ENCODE results near the gene BORCS8. TPM values are rescaled to one million over a fixed set of nuclear protein-coding genes. Genes with fewer than 3 reads are reported as not detected.
"Not testable (repeated sequence)": the region's sequence is repeated elsewhere in the genome, so short reads cannot be mapped to it uniquely, and the experiment has no call there.

The BORCS8 gene
- total RNA-seq, 1 experiment from 2014 or later = 18.4 TPM

DNA sequence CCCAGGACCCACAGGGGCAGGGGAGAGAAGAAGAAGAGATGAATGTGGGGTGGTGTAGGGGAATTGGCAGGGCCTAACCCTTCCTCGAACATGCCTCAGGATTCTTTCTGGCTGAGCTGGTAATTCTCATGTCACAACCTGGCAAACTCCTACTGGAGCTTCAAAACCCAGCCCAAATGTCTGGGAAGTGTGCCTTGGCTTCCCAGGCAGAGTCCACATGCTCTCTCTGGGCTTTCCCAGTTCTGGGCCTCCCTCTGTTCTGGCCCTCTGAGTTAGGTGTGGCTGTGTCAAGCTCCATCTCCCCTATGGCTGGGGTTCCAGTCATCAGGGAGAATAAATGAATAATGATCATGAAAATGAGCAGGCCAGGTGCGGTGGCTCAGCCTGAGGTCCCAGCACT lies 42.5 kb downstream of the BORCS8 start:
- no peak for DNase-seq (ENCODE audit: low read depth)

DNA sequence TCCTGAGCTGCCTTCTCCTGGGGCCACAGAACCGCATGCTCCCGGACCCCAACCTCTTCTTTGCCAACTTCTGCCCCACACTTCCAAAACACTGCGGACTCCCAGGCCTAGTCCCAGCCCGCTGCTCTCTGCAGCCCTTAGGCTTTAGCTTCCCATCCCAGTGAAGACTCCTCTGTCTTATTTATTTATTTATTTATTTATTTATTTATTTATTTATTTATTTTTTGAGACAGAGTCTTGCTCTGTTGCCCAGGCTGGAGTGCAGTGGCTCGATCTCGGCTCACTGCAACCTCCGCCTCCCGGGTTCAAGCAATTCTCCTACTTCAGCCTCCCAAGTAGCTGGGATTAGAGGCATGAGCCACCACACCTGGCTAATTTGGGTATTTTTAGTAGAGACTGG lies 43.4 kb downstream of the BORCS8 start:
- DNase-seq (ENCODE audit: low read depth) = not testable (repeated sequence)

DNA sequence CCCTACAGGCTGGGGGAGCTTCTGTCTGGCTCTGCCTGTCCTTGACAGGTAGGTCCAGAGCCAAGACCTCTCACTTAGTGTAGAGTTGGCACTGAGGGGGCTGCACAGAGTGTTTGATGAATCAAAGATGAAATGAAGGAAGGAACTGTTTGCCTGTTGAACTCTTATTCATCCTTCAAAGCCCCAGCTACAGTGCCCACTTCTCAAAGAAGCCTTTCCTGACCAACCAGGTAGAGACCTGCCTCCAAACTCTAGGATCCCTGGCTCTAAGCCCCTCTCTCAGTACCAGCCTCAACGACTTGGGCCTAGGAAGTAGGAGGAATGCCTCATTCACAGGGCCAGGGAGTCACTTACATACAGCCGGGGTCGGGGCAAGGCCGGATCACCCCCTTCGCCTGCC lies 44.6 kb downstream of the BORCS8 start:
- DNase-seq (ENCODE audit: low read depth) = no peak

DNA sequence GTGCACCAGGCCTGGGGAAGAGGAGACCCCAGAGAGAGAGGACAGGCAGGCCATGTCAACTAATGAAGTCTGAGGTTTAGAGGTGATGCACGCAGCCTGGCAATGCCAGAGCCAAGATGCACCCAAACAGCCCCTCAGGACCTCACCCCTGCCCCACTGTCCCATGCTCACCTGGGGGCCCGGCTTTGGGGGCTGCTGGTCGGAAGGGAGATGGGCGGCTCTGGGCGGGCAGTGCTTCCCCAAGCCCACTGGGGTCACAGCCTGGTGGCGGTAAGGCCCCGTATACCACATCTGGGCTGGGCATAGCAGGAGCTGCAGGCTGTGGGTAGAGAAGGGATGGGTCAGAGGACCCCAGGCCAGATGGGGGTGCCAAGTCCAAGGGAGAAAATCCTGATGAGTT lies 45.1 kb downstream of the BORCS8 start:
- no peak for DNase-seq (ENCODE audit: low read depth)

DNA sequence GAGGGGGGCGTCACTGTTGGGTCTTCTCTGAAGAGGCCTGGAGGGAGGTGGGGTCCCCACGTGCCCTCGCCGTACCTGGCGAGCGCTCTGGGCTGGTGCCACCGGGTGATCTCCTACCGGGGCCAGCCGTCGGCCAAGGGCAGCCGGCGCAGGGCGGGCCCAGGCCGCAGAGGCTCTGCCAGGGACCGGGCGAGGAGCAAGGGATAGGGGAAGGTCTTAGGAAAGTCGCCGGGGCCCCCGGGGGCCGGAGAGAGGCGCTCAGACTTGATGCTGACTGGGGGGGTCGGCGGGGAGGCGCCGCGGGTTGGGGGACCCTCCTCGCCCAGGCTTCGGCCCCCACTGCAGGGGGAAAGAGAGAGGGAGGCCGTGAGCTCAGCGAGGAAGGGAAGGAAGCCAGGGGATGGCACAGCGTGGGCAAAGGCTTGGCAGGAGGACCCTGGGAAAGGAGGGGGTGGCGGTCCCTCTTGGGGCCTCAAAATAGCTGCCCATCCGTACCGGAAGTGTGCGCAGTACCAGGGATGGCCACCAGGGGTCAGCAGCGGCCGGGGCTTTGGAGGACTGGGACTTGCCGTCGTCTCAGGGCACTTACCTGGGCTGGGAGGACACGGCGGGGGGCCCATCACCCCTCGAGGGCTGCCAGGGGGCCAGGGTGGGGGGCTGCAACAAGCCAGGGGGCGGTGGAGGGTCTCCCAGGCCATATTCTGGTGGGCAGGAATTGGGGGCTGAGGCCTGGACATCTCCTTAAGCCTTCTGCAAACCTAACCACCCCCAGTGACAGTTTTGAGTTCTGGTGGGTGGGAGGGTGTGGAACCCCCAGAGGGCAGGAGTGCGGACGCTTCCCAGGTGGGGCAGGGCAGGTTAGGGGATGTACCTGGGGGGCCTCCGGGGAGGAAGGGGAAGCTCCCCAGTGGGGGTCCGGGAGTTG lies 46.0 kb downstream of the BORCS8 start:
- DNase-seq (ENCODE audit: low read depth) = peak; percentile 48

DNA sequence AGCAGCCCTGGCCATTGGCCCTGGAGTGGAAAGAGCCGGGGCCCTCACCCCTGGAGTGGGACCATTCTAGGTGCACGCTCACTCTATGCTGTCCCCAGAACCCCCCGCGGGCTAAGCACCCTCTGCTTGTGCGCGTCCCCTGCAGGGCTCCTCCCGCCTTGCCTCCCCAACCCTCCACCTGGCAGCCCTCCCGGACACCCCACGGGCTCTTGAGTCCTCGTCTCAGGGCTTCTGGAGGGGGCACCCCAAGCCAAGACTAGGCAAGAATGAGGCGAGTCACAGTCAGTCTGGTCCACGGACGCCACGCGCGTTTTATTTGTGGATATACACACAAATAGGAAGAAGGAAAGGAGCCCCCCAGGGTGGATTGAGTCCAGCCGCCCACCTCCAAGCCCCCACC lies 46.7 kb downstream of the BORCS8 start:
- DNase-seq (ENCODE audit: low read depth) = no peak

DNA sequence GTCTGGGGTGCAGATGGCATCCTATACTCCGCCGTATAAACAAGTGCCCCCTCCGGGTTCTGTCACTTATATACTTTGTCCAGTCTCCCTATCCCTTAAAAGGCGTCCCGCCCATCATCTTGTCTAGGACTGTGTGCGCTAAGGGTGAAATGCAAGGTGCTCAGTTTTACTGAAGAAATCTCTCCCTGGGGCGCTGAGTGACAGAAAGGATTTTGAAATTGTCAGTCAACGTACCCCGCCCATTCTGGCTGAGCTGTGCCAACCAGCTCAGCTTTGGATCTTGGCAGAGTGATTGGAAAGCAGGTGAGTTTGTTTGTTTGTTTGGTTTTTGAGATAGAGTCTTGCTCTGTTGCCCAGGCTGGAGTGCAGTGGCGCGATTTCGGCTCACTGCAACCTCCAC lies 49.6 kb downstream of the BORCS8 start:
- no peak for DNase-seq (ENCODE audit: low read depth)

DNA sequence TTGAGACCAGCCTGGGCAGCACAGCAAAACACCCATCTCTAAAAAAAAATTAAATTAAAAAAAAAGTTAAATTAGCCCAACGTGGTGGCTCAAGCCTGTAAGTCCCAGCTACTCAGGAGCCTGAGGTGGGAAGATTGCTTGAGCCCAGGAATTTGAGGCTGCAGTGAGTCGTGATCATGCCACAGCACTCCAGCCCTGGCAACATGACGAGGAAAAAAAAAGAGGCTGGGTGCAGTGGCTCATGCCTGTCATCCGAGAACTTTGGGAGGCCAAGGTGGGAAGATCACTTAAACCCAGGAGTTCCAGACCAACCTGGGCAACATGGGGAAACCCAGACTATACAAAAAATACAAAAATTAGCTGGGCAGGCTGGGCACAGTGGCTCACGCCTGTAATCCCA lies 51.5 kb downstream of the BORCS8 start:
- no peak for DNase-seq (ENCODE audit: low read depth)

DNA sequence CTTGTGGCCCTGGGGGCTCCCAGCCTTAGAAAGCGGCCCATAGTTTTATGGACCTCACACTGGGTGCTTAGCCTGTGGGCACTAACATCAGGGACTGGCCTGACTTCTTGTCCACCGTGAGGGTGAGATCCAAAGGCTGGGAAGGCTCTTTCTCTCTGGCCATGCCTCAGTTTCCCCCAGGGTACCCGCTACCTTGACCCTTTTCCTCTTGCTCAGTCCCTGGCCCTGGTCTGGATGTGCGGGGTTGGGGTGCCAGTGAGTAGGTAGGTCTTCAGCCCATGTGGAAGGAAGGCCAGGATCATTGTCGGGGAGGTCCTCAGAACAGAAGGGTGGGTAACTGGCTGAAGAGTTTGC lies 52.1 kb downstream of the BORCS8 start:
- DNase-seq (ENCODE audit: low read depth) = no peak

DNA sequence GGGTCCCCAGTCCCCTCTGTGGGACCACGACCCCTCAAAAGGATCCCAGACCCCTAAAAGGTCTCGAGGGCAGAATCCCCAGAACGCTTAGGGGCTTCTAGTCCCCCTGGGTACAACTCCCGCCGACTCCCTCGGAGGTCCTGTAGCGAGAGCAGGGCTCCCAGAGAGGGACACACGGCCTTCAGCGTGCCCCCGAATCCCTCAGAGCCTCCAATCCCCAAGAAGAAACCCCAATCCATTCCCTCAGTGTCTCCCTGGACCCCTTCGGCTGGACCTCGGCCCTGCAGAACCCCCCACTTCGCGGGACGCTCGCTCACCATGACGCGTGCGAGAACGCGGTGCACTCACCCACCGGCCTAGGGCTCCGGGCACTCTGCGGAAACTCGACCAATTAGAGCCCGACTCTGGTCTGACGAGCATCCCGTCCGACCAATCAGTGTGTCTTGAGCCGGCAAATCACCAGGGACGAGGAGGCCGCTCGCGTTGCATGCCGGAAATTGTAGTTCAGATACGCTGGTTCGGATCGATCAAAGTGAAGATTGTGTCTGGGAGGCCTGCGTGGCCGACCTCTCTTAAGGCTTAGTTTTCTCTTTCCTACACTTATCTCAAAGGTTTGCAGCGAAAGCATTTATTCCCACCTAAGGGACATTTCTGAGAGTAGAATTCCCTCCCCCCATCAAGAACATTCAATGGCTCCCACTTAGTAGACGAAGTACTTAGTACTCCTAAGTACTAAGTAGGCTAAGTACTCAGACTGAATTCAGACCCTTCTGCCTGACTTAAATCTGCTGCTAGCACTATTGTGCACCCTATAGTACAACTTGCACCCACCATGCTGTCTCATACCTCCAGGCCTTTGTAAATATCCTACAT lies 53.6 kb downstream of the BORCS8 start, which contains the start of gene TMEM161A:
Gene TMEM161A, minus strand, starts transcription at position 370 of the 873 bp plus-strand sequence. Its CDS starts 50 bp downstream, at position 320.
- DNase-seq (ENCODE audit: low read depth) = peak; percentile 99

DNA sequence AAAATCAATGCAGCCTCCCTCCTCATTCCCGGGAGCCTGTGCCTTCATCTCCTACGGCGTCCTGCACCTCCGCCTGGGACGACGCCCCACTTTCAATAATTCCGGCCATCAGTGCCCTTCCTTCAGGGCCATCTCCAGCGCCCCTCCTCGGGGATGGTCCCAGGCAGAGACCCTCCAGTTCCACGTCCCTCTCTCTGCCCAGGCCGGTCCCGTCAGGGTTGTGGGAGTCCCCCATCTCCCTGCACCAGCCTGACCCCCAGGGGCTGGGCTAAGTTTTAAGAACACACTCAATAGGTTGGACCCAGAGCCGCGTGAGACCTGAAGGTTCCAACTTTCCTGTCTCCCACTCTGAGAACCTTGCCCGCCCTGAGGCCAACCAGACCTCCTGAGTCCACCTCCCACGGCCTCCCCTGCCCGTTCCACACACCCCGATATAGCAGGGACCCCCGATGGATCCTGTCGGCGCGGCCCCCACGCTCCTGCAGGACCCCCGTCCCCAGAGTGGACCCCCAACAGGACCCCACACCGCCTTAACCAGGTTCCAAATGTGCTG lies 54.3 kb downstream of the BORCS8 start:
- no peak for DNase-seq (ENCODE audit: low read depth)

DNA sequence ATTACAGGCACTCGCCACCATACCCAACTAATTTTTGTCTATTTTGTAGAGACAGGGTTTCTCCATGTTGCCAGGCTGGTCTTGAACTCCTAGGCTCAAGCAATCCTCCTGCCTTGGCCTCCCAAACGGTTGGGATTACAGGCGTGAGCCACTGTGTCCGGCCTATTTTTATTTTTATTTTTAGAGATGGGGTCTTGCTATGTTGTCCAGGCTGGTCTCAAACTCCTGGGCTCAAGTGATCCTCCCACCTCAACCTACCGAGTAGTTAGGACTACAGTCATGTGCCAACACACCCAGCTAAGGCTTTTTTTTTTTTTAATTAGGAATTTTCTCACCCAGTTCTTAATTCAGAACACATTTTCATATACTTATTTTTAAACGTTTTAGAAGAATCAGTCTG lies 56.2 kb downstream of the BORCS8 start:
- DNase-seq (ENCODE audit: low read depth) = not testable (repeated sequence)

DNA sequence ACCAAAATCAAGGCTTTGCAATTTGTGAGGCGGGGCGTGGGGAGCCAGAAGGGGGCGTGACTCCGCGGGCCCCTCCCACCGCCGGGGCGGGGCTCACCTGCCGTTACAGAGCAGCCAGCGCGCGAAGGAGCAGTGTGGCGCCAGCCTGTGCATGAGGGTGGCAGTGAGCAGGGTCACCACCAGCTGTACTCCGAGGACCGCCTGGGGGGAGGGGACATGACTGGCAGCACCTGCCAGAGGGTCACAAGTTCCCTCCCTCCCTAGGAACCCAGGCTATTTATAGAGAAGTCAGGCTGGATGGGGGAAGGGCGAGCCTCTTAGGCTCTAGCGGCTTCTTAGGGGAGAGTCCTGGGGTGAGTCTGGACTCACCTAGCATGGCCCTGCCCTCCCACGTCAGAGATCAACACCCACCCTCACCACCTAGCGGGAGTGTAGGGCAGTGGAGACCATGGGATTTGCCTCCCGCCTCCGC lies 57.2 kb downstream of the BORCS8 start:
- DNase-seq (ENCODE audit: low read depth) = no peak

DNA sequence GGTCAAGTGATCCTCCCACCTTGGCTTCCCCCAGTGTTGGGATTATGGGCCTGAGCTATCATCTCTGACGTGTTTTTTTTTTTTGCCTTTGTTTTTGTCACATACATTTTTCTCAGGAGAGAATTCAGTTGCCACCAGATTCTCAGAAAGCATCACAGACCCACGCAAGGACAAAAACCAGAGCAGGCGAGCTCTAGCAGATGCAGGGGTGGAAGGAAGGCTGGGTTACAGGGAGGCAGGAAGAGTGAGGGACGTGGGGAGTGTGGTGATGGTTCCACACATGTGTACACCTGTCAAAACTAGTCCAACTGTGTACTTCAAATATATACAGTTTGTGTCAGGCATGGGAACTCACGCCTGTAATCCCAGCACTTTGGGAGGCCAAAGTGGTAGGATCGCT lies 58.0 kb downstream of the BORCS8 start:
- DNase-seq (ENCODE audit: low read depth) = no peak

DNA sequence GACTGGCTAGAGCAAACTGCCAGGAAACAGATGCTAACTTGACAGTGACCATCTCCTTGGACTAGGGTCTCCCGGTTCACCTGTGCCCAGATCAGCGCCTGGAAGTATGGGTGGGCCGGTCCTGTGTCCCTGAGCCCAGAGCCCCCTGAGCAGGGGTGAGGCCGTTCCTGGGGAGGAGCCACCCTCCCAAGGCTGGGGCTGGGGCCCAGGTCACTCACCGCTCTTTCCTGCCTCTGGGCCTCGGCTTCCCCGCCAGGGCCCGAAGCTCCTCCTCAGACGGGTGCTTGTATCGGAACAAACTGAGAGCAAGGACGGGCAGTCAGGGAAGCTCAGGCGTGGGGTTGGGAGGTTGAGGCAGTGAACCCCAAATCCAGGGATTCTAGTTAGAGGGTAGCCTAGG lies 59.0 kb downstream of the BORCS8 start:
- DNase-seq (ENCODE audit: low read depth) = no peak

DNA sequence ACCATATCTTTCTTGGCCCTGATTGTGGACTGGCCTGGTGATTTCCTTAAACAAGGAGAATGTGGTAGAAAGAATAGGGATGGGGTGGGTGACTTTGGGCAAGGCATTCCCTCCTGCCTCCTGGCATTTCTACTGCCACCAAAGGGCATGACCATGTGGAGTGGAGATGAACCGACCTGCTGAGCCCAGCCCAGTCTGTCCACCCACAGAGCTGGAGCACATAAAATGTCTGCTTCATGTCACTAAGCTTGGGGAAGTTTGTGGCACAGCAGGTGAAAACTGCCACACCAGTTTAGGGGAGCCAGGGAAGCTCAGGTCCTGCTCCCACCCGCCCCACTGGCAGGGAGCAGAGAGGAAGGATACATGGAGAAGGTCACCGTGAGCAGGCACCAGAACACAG lies 60.0 kb downstream of the BORCS8 start:
- no peak for DNase-seq (ENCODE audit: low read depth)

Other genes with a start within 250 kb of the BORCS8 start
- gene SUGP2, start 158.6 kb downstream of the BORCS8 start, total RNA-seq (2014; rRNA removed; shearing (Covaris generic)) = 34.2 and 35.4 TPM in 2 replicates
- gene ARMC6, start 158.5 kb downstream of the BORCS8 start, total RNA-seq (2014; rRNA removed; shearing (Covaris generic)) = 46.2 and 54.1 TPM in 2 replicates
- gene SLC25A42, start 128.2 kb downstream of the BORCS8 start, total RNA-seq (2014; rRNA removed; shearing (Covaris generic)) = 5.9 and 6.2 TPM in 2 replicates
- 17.0 and 18.5 TPM in 2 replicates for gene TMEM161A, start 53.7 kb downstream of the BORCS8 start, total RNA-seq (2014; rRNA removed; shearing (Covaris generic))
- gene MEF2B, start 21.9 kb downstream of the BORCS8 start, total RNA-seq (2014; rRNA removed; shearing (Covaris generic)) = not detected in 2 replicates
- 91.3 and 108 TPM in 2 replicates for gene RFXANK, start 106 bp upstream of the BORCS8 start, total RNA-seq (2014; rRNA removed; shearing (Covaris generic))
- 20.4 and 31.0 TPM in 2 replicates for gene NR2C2AP, start 11.3 kb upstream of the BORCS8 start, total RNA-seq (2014; rRNA removed; shearing (Covaris generic))
- gene NCAN, start 19.8 kb upstream of the BORCS8 start, total RNA-seq (2014; rRNA removed; shearing (Covaris generic)) = 0.12 TPM in 1 of 2 replicates, not detected in the other
- gene TM6SF2, start 81.1 kb upstream of the BORCS8 start, total RNA-seq (2014; rRNA removed; shearing (Covaris generic)) = 0.29 TPM in 1 of 2 replicates, not detected in the other
- 11.7 and 29.3 TPM in 2 replicates for gene SUGP1, start 128.4 kb upstream of the BORCS8 start, total RNA-seq (2014; rRNA removed; shearing (Covaris generic))
- 15.6 and 22.6 TPM in 2 replicates for gene MAU2, start 128.7 kb upstream of the BORCS8 start, total RNA-seq (2014; rRNA removed; shearing (Covaris generic))
- 21.9 and 23.9 TPM in 2 replicates for gene GATAD2A, start 213.5 kb upstream of the BORCS8 start, total RNA-seq (2014; rRNA removed; shearing (Covaris generic))

All from RPMI7951 (cell line).